GM15510 (cell line): ENCODE data around the gene SPACDR.

Experiments used
- POLR2A ChIP-seq: IDR thresholded peaks from 3 replicates; pipeline ENCODE4 v1.6.1; 2011; ENCODE audit warnings: borderline replicate concordance; ENCODE audit not compliant: insufficient read length; ENCODE audit errors: extremely low read depth

SPACDR gene

DNA sequence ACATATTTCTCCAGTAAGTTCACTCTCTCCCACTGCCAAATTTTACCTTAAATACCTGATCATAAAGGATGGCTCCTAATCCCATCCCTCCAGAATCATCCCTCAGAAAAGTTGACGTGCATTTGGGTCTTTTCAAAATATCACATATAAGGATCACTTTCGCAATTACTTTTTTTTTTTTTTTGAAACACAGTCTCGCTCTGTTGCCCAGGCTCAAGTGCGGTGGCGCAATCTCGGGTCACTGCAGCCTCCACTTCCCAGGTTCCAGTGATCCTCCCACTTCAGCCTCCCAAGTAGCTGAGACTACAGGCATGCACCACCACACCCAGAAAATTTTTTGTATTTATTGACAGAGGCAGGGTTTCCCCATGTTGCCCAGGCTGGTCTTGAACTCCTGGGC is 53.0 kb downstream of the SPACDR start:
- no peak for TF ChIP-seq POLR2A

DNA sequence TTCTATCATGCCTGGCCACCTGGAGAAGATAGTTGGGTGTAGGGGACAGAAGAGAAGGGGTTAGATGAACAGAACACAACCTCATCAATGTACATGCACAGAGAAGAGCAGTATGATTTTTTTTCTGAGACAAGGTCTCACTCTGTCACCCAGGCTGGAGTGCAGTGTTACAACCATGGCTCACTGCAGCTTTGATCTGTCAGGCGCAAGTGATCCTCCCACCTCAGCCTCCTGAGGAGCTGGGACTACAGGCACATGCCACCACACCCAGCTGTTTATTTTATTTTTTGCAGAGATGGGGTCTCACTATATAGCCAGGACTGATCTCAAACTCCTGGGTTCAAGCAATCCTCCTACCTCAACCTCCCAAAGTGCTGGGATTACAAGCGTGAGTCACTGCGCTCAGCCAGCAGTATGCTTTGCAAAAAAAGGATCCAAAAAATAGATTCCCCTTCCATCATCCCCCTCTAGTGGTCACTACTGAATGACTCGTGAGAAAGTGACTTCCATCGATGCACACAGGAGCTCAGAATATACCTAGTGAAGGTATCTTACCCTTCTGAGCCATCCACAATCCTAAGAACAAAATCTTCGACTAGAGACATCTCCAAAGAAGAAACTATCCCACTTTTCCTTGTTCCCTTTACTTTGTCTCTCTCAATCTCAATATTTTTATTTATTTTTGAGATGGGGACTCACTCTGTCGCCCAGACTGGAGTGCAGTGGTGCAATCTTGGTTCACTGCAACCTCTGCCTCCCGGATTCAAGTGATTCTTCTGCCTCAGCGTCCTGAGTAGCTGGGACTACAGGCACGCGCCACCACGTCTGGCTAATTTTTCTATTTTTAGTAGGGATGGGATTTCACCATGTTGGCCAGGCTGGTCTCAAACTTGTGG is 56.5 kb downstream of the SPACDR start:
- no peak for TF ChIP-seq POLR2A

DNA sequence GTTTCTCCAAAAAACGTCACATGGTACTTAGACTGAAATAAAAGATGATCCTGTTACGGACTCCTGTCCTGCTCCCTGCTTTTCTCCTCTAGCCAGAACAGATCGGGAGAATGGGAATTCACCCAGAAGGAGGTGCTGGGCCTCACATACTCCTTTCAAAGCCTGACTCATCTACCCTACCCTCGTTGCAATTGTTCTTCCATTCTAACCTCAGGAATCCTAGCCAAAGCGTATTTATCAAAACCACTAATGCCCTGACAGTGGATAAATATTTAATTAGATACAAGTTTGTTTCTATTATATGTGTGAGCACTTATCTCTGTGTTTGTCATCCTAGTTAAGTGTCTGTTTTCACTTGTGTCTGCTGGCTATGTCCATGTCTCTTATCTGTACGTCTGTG is 57.3 kb downstream of the SPACDR start:
- no peak for TF ChIP-seq POLR2A
